Neural crest cell (in vitro differentiated cells): ENCODE measurements around the gene GNA14. TPM values are rescaled to one million over a fixed set of nuclear protein-coding genes. Genes with fewer than 3 reads are reported as not detected.

Source experiments
- DNase-seq: peaks from one replicate; pipeline ENCODE4 v3.0.0; 2021; ENCODE audit warnings: low read depth, mixed read lengths, low spot score
- H3K27ac Mint-ChIP-seq: one replicate; pipeline ENCODE4 v1.8.0; 2021; ENCODE audit warnings: mild to moderate bottlenecking, mixed read lengths; ENCODE audit not compliant: unreplicated experiment
- H3K27me3 Mint-ChIP-seq: 2 replicates; pipeline ENCODE4 v1.8.0; 2021; ENCODE audit warnings: low read depth, mild to moderate bottlenecking, mixed read lengths
- H3K36me3 Mint-ChIP-seq: 2 replicates; pipeline ENCODE4 v1.8.0; 2021; ENCODE audit warnings: low read depth, mild to moderate bottlenecking, mixed read lengths
- H3K4me1 Mint-ChIP-seq: 2 replicates; pipeline ENCODE4 v1.8.0; 2021; ENCODE audit warnings: mixed read lengths
- H3K4me3 Mint-ChIP-seq: one replicate; pipeline ENCODE4 v1.8.0; 2021; ENCODE audit warnings: mild to moderate bottlenecking, mixed read lengths
- H3K9me3 Mint-ChIP-seq: 2 replicates; pipeline ENCODE4 v1.8.0; 2021; ENCODE audit warnings: mixed read lengths
- CTCF ChIP-seq: fragments of 200-600 bp; sonication (generic); conservative IDR thresholded peaks from 2 replicates; pipeline ENCODE4 v1.5.0; 2021; ENCODE audit warnings: antibody characterized with exemption, mild to moderate bottlenecking
- total RNA-seq: library from RNA; stranded (reverse); gene quantifications from 2 replicates; pipeline ENCODE4 v1.2.1, GENCODE V29; 2021

Gene GNA14
- total RNA-seq, 1 donor from 2014 or later: not detected

GRCh38 chr9:77464661-77465060, 183.5 kb downstream of the GNA14 start:
- Mint-ChIP-seq H3K36me3 (no peaks in the 10 kb centered on the region), H3K27me3 (no peaks in the 10 kb centered on the region), H3K27ac (no peak overlapping the region), H3K4me3 (no peak overlapping the region), H3K4me1 (peaks cover 12% of the 10 kb centered on the region), H3K9me3 (peaks cover 3% of the 10 kb centered on the region)
- no peak for DNase-seq
- TF ChIP-seq CTCF: no peak

- no peak for TF ChIP-seq CTCF
- Mint-ChIP-seq H3K27ac (no peak overlapping the region), H3K4me3 (no peak overlapping the region), H3K4me1 (peaks cover 13% of the 10 kb centered on the region), H3K9me3 (peaks cover 3% of the 10 kb centered on the region), H3K27me3 (no peaks in the 10 kb centered on the region), H3K36me3 (no peaks in the 10 kb centered on the region)
- no peak for DNase-seq
Measured at GRCh38 chr9:77463151-77463550, 185.0 kb downstream of the GNA14 start.

GRCh38 chr9:77462066-77462465, 186.1 kb downstream of the GNA14 start:
- H3K9me3 Mint-ChIP-seq: peaks cover 3% of the 10 kb centered on the region
- no peaks in the 10 kb centered on the region for H3K36me3 Mint-ChIP-seq
- no peak for DNase-seq
- peak overlapping the region; percentile 13 for H3K27ac Mint-ChIP-seq
- H3K27me3 Mint-ChIP-seq: no peaks in the 10 kb centered on the region
- H3K4me3 Mint-ChIP-seq: no peak overlapping the region
- no peak for TF ChIP-seq CTCF
- peaks cover 13% of the 10 kb centered on the region for H3K4me1 Mint-ChIP-seq

- H3K27ac Mint-ChIP-seq: no peak overlapping the region
- DNase-seq: no peak
- H3K9me3 Mint-ChIP-seq: peaks cover 3% of the 10 kb centered on the region
- no peaks in the 10 kb centered on the region for H3K36me3 Mint-ChIP-seq
- peaks cover 9% of the 10 kb centered on the region for H3K4me1 Mint-ChIP-seq
- H3K4me3 Mint-ChIP-seq: no peak overlapping the region
- no peaks in the 10 kb centered on the region for H3K27me3 Mint-ChIP-seq
- no peak for TF ChIP-seq CTCF
Measured at GRCh38 chr9:77460938-77461337, 187.2 kb downstream of the GNA14 start.

- Mint-ChIP-seq H3K36me3 (no peaks in the 10 kb centered on the region), H3K4me1 (peaks cover 9% of the 10 kb centered on the region), H3K9me3 (no peaks in the 10 kb centered on the region), H3K4me3 (no peak overlapping the region), H3K27me3 (no peaks in the 10 kb centered on the region), H3K27ac (no peak overlapping the region)
- peak; percentile 83 for TF ChIP-seq CTCF
- DNase-seq: peak; percentile 62
Measured at GRCh38 chr9:77457916-77458592, 190.1 kb downstream of the GNA14 start.
